ENCODE results near the gene MAP2K7.

The MAP2K7 gene

GRCh38 chr19:7864690-7865074 is 39.0 kb upstream of the MAP2K7 start:
- intact Hi-C loops (cut with DNase I), result loop anchor here (5.0 kb wide), 1 partner anchor 38 kb away; the partner anchor contains the start of gene MAP2K7

GRCh38 chr19:7865262-7865911 is 38.3 kb upstream of the MAP2K7 start:
- intact Hi-C loops (cut with DNase I), result no loop called here
- DNase-seq, result peak in 1 of 42 donors; percentile 28

More at GRCh38 chr19:7864690-7865074, 39.0 kb upstream of the MAP2K7 start:
- peak in 1 of 42 donors; percentile 15 for DNase-seq

- intact Hi-C loops (cut with DNase I), result no loop called here
Observed at GRCh38 chr19:7866399-7867091, 37.1 kb upstream of the MAP2K7 start.

GRCh38 chr19:7867092-7867844 is 36.4 kb upstream of the MAP2K7 start:
- intact Hi-C loops (cut with DNase I), result no loop called here
- DNase-seq, result peak in 1 of 42 donors; percentile 18

More at GRCh38 chr19:7866399-7867091, 37.1 kb upstream of the MAP2K7 start:
- peak in 1 of 42 donors; percentile 24 for DNase-seq

- peak in 2 of 42 donors; percentile 16 to 40 for DNase-seq
- intact Hi-C loops (cut with DNase I), result no loop called here
Observed at GRCh38 chr19:7868326-7868670, 35.4 kb upstream of the MAP2K7 start.

- DNase-seq, result peak in 34 of 42 donors; percentile 52 to 83 (median 70)
- intact Hi-C loops (cut with DNase I), result no loop called here
Observed at GRCh38 chr19:7868671-7869452, 34.8 kb upstream of the MAP2K7 start.

GRCh38 chr19:7869453-7869909 is 34.2 kb upstream of the MAP2K7 start:
- intact Hi-C loops (cut with DNase I), result no loop called here
- peak in 32 of 42 donors; percentile 42 to 78 (median 70) for DNase-seq

GRCh38 chr19:7869910-7870511 is 33.7 kb upstream of the MAP2K7 start:
- intact Hi-C loops (cut with DNase I), result no loop called here
- peak in 4 of 42 donors; percentile 34 to 62 (median 38) for DNase-seq

GRCh38 chr19:7870571-7871436 is 32.9 kb upstream of the MAP2K7 start:
- peak in 28 of 42 donors; percentile 40 to 85 (median 66) for DNase-seq
- intact Hi-C loops (cut with DNase I), result no loop called here

GRCh38 chr19:7871437-7872305 is 32.0 kb upstream of the MAP2K7 start:
- intact Hi-C loops (cut with DNase I), result no loop called here
- DNase-seq, result peak in 40 of 42 donors; percentile 50 to 90 (median 75)

- intact Hi-C loops (cut with DNase I), result no loop called here
- no peak for DNase-seq
Observed at GRCh38 chr19:7872306-7873204, 31.1 kb upstream of the MAP2K7 start.

- intact Hi-C loops (cut with DNase I), result no loop called here
- no peak for DNase-seq
Observed at GRCh38 chr19:7873304-7874075, 30.2 kb upstream of the MAP2K7 start.

GRCh38 chr19:7874076-7874896 is 29.4 kb upstream of the MAP2K7 start, which contains the start of gene PRR36:
PRR36 (minus strand) TSS chr19:7874390; CDS start chr19:7873689, 701 bp downstream.
- peak in 40 of 42 donors; percentile 55 to 90 (median 78) for DNase-seq
- intact Hi-C loops (cut with DNase I), result no loop called here

- intact Hi-C loops (cut with DNase I), result no loop called here
- DNase-seq, result peak in 1 of 42 donors; percentile 30
Observed at GRCh38 chr19:7874897-7875273, 28.8 kb upstream of the MAP2K7 start.
